ENCODE results near the gene MACROH2A1.

GRCh38 chr5:135423846-135424168 lies 24.8 kb upstream of the MACROH2A1 start:
- no peak for TF ChIP-seq POLR2A (IDR thresholded peaks at IDR 0.05)
- no peak for TF ChIP-seq POLR2AphosphoS5 (IDR thresholded peaks at IDR 0.05)
- TF ChIP-seq EP300 (IDR thresholded peaks at IDR 0.05): no peak
- TF ChIP-seq CTCF (IDR thresholded peaks at IDR 0.05): no peak
